Measurements from ENCODE around the gene SELENOF.
A peak's percentile ranks its signal among the peaks of the same experiment; 100 is the strongest.
"Not testable (repeated sequence)": the region's sequence is repeated elsewhere in the genome, so short reads cannot be mapped to it uniquely, and the experiment has no call there.

SELENOF gene

DNA sequence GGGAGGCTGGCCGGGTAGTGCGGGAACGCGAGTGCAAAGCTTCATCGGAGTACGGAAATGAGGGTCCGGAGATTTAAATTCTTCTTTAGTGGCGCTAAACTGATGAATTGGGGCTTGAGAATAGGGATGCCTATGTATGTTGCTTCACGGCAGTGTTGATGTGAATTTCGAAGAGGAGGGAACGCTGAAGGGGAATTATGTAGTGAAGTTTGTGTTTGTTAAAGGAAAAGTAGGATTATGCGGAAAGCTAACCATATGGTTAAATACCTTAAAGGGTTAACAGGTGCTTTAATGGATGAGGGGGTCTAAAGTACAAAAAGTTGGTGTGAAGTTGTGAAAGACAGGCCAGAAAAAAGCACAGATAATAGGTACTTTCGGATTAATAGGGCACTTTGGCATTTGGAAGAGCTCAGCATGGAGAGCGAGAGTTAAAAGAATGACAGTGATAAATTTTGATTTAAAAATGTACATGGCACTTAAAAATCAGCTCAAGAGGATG, 1.9 kb upstream of the SELENOF start:
- peak; percentile 73 for DNase-seq

DNA sequence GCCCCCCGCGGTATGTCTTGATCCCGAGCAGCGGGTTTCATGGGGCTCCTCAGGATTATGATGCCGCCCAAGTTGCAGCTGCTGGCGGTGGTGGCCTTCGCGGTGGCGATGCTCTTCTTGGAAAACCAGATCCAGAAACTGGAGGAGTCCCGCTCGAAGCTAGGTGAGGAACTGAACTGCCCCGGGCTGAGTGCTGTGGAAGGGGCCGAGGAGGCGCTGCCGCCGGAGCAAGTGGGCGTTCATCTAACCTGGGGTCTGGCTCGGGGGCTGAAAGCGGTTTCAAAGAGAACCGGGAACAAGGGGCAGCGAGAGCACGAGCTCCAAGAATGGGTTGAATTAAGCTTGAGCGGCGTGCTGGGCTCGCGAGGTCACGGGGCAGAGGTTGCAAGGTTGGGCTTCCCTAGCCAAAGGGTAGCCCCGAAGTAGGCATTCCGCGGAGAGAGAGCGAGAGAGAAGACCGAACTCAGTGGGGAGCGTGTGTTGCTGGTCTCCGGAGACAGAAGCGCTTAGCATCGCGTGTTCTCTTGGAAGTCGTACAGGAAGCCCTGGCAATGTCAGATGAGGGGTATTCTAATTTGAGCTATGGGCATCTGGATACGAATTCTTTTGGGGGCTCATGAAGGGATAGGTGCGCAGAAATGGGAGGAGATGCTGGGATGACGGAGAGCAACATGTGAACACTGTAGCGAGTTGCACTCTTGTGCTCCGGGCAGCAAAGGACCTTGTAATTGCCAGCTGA, 1.2 kb upstream of the SELENOF start:
- peak; percentile 86 for DNase-seq

DNA sequence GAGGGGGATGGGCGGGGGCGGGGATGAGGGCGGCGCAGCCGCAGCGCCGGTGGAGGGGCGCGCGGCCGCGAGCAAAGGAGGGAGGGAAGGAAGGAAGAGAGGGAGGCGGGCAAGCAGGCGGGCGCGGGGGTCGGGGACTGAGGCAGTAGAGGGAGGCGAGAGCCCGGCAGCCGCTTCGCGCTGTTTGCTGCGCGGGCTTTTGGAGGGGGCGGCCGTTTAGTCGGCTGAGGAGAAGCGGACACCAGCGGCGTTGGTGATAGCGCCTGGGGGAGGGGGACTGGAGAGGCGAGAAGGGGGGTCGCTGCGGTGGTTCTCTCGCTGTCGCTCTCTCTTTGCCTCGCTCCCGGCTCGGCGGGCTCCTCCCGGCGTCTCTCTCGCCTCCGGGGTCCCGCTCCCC, 673 bp upstream of the SELENOF start, which contains the start of gene HS2ST1:
HS2ST1 (plus strand) TSS at position 35 of the 397 bp plus-strand sequence.
- DNase-seq, result no peak

DNA sequence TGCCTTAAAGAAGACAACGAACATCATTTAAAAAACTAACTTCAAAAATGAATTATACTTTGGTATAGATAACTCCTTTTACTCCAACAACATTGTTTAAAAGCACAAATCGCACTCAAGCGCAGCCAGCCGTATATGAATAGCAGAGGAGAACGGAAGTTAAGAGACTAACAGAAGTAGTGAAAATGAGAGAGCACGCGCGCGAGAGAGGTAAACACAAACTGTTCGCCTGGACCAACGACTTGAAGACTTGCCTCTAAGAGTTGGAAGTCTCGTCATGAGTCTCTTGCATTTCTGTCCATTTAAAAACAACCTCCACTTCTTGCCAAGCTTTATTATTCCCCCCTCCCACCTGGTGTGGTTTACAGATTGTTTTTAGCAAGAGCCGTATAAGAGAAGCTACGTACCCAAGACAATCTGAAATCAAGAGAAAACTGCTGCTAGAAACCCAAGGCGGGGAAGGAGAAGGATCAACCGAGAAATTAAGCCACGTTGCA, 479 bp downstream of the SELENOF start:
- DNase-seq, result peak; percentile 79

DNA sequence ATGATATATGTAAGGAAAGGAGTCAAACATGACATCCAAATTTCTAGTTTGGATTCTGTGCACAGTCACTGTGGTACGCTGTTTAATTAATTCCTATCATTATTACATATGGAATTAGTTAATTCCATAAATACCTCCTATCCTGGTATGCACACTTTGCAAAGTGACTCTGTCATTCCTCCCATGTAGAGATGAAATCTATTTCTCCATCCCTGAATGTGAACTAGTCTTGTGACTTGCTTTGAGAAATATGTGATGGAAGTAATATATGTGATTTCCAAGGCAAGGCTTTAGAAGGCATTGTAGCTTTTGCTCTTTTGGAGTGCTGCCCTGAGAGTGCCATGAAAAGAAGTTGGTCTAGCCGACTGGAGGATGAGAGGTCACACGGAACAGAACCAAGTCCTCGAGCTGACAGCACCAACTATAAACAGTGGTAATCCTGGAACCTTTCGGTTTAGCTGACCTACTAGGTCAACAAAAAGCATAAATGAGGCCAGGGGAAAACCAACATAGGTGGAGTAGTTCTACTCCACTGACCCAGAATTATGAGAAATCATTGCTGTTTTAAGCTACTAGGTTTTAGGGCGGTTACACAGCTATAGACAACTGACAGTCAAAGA, 1.5 kb downstream of the SELENOF start:
- no peak for DNase-seq

DNA sequence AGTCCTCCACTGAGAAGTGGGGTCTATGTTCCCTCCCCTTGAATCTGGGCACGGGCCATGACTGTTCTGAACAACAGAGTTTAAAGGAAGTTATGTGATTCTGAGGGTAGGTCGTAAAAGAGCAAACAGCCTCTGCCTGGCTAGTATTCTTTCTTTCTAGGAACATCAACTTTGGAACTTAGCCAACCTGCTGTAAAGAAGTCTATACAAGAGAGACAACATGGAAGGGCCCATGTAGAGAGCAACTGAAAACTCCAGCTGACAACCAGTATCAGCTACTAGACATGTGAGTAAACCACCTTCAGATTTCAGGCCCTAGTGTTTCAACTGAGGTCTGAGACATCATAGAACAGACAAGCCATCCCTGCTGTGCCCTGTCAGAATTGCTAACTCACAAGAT, 7.5 kb downstream of the SELENOF start:
- DNase-seq, result peak; percentile 22

DNA sequence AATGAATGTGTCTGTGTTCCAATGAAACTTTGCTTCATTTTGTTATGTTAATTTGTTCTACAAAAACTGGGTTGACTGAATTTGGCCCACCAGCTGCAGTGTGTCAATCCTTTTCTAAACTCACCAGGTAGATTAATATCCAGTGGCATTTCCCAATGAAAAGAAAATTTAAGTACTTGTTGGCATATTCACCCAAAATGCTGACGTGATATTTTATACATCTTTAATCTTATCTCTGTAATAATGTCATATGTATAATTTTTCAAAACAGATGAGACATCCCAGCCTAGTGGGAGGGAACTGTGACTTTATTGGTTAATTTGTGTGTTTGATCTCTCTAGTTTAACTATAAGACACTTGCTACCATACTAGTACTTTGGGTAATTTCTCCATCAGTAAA, 8.1 kb downstream of the SELENOF start:
- no peak for DNase-seq

DNA sequence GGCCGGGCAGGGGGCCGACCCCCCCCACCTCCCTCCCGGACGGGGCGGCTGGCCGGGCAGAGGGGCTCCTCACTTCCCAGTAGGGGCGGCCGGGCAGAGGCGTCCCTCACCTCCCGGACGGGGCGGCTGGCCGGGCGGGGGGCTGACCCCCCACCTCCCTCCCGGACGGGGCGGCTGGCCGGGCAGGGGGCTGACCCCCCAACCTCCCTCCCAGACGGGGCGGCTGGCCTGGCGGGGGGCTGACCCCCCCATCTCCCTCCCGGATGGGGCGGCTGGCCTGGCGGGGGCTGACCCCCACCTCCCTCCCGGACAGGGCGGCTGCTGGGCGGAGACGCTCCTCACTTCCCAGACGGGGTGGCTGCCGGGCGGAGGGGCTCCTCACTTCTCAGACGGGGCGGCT, 14.5 kb downstream of the SELENOF start:
- DNase-seq, result not testable (repeated sequence)

DNA sequence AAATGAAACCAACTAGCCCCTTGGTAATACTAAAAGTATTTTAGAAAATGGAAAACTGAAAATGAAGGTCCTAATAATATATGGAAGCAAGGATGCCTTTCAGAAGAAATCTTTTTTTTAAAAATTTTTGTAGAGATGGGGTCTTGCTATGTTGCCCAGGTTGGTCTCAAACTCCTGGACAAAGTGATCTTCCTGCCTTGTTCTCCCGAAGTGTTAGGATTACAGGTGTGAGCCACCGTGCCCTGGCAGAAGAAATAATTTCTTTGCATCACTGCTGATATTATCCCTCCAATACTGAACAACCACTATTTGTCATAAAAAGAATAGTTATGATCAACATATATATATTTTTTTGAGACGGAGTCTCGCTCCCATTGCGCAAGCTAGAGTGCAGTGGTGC, 25.6 kb downstream of the SELENOF start:
- no peak for DNase-seq

DNA sequence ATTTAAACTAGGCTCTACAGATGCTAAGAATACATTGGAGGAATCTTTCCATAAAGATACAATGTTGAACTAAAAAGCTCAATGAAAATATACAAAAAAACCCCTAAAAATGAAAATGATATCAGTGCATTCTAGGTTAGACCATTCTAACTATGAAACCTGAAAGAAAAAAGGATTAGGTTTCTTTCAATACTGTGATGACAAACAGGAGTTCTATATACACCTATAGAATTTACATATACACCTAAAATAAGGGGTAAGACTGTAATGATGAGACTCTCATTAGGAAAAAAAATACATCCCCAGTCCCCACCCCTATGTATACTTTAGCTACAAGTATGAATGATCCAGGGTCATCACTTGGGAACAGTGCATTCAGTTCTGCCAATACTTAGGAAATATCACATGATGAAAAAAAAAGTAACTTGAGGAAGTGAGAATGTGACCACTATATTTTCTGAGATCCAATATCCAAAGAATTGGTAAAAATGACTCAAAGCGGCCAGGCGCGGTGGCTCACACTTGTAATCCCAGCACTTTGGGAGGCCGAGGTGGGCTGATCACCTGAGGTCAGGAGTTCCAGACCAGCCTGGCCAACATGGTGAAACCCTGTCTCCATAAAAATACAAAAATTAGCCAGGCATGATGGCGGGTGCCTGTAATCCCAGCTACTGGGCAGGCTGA, 26.3 kb downstream of the SELENOF start:
- DNase-seq, result no peak

DNA sequence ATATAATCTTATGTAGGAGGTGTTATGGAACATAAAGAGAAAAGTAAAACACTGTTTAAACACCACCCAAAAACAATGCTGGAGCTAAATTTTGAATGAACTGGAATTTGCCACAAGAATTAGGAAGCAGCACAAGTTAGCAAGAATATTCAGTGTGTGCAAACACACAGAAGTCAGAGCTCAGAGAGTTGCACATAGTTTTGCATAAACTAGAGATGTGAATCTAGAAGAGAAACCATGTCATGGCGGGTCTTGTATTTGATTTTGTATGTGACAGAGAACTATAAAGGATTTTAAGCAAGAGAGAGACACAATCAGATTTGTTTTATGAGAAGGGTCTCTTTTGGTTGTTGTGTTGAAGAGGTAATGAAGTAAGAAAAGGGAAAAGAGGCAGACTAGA, 38.2 kb downstream of the SELENOF start:
- DNase-seq, result no peak

DNA sequence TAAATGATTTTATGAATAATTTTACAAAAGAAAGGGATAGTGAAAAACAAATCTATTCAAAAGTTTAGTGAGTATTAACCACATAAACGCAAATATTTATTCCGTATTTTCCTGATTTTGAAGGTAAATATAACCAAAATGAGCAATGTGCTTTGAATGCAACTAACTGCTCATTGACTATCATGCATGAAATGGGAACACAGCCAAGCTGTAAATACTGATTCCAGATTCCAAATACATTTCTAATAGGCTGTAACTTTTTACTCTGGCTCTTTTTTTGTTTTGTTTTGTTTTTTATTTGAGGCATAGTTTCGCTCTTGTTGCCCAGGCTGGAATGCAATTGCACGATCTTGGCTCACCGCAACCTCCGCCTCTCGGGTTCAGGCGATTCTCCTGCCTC, 41.8 kb downstream of the SELENOF start:
- DNase-seq, result no peak

DNA sequence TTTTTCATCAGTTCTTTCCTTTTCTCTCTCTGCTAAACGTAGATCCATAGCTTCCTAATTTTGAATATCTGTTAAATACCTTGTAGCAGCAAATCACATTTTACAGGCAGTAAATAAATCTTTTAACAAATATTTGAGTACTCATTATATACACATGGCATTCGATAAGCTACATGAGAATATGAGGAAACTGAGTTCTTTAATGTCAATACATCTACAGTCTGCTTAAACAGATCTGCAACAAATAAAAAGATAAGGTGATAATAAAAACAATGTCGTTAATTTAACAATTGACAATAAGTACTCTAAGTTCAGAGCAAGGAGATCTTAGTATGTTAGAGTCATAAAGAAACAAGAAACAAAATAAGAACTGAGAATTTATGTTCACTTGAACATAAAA, 42.9 kb downstream of the SELENOF start:
- no peak for DNase-seq

DNA sequence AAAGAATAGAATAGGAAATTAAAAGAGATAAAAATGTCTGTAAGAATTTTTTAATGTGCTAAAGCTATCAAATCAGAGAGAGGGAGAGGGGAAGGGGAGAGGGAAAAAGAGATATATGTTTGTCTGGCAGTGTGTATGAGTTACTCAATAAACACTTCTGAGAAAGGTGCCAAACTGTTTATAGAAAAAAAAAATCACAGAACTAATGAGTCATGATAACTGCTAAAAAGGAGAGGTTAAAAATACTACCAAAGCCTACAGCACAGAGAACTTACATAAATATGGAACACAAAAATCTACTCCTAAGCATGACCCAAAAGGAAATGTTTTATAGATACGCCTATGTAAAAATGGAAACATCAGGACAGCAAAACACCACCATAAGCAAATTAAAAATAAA, 45.4 kb downstream of the SELENOF start:
- no peak for DNase-seq

DNA sequence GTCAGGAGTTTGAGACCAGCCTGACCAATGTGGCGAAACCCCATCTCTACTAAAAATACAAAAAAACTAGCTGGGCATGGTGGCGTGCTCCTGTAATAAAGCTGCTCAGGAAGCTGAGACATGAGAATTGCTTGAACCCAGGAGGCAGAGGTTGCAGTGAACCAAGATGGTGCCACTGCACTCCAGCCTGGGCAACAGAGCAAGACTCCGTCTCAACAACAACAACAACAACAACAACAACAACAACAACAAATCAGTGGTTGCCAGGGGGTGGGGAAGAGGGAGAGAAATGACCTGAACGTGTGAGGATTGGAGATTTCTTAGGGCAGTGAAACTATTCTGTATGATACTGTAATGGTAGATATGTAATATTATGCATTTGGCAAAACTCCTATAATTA, 46.6 kb downstream of the SELENOF start:
- DNase-seq, result not testable (repeated sequence)

DNA sequence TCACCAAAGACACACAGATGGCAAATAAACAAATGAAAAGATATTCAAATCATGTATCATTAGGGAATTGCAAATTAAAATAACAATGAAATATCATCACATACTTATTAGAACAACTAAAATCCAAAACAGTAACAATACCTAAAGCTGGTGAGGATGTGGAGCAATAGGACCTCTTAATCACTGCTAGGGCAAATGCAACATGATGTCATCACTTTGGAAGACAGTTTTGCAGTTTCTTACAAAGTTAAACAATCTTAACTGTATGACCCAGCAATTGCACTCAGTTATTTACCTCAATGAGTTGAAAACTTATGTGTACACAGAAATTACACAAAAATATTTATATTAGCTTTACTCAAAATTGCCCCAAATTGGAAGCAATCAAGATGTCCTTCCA, 47.3 kb downstream of the SELENOF start:
- no peak for DNase-seq

DNA sequence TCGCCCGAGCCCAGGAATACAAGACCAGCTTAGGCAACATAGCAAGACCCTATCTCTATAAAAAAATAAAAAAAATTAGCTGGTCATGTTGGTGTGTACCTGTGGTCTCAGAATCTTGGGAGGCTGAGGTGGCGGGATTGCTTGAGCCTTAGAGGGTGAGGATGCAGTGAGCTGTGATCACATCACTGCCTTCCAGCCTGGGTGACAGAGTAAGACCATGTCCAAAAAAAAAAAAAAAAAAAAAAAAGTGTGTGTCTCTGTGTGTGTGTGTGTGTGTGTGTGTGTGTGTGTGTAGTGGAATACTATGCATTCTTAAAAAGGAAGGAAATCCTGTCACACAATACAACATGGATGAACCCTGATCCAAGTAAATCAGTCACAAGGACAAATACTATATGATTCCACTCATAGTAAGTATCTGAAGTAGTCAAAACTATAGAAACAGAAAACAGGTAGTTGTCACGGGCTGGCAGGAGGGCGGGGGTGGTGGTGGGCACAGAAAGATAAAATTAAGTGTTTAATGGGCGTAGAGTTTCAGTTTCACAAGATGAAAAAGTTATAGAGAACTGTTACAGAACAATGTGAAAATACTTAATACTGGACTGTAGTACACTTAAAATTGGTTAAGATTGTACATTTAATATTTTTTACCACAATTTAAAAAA, 47.8 kb downstream of the SELENOF start:
- no peak for DNase-seq

DNA sequence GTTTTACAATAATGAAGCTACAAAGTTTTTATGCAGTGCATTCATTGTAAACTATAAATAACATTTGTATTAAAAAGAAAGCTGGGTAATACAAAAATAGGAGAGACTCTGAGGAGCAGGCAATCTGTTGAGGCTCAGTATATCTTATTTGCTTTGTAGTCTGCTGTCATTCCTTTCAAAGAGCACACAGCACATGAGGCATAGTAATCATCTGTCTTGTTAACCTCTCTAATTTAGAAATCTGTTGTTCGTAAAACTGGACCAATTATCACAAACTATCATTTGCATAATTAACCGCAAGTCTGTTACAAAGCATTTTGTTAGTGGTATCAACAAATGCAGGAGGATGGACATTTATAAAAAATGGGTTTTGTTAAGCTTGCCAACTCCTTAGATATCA, 51.0 kb downstream of the SELENOF start:
- no peak for DNase-seq

DNA sequence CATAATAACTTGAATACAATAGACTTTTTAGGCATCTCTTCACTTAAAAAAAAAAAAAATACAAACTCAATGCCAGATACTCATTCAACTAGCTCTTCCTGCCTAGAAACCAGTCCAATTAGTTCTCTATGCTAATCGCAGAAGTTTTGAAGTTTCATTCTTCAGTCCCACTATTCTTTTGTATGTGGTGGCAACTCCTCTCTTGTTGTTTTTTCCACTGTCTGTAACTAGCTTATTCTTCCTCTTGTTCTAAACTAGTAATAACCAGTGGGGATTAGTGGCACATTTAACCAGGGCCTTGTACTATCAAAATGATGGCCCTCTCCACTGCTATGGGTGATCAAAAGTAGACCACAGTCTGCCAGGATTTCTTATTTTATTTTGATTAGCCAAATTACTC, 52.5 kb downstream of the SELENOF start:
- DNase-seq, result no peak

DNA sequence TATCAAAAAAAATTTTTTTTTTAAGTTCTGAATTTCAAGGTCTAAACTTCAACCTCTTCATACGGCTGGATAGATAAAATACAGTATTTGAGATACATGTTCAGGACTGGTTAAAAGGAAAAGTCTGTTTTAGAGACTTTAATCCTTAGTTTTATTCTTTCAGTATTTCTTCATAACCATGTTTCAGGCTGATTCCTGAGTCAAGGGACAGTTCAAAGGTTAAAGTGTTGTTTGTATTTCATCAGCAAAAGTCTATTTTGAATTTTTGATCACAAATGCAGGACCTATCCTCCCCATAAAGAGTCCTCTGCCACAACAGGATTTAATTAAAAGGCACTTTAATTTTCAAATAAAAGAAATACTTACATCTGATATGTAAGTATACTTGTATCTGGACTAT, 53.5 kb downstream of the SELENOF start:
- DNase-seq, result no peak

DNA sequence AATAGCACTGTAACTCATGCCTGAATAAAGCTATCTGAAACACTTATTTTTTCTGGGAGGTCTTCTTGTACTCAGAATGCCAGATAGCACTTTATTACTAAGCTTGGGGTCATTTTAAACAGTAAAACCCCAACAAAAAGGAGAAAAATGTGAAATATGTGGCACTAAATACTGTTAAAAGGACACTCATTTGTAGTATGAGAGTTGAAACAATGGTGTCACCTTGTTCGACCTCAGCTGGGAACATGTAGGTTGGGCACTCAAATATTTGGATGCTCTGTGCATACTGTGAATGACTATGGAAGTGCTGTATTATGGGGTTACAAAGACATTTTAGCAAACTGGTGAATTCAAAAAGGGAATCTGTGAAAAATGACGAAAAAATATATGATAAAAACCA, 53.9 kb downstream of the SELENOF start:
- DNase-seq, result no peak

DNA sequence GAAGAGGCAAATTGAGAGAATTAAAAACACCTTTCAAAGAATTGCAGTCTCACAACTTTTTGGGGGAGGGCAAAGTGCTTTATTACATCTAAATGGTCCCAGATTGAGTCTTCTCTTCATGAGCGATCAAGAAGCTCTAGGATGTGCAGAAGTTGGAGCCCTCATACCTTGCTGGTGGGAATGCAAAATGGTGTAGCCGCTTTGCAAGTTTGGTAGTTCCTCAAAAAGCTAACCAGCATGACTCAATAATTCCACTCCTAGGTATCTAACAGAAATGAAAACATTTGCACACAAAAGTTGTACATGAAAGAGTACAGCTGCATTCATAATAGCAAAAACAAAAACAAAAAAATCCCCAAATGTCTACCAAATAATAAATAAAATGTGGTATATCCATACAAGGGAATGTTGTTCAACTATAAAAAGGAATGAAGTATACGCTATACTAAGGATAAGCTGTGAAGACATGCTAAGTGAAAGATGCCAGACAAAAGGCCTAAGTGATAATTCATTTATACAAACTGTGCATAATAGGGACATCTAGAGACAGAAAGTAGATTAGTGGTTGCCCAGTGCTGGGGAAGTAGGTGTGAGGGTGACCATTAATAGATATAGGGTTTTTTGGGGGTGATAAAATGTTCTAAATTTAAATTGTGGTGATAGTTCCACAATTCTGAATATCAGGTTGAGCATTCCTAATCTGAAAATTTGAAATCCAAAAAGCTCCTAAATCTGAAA, 55.2 kb downstream of the SELENOF start:
- no peak for DNase-seq

DNA sequence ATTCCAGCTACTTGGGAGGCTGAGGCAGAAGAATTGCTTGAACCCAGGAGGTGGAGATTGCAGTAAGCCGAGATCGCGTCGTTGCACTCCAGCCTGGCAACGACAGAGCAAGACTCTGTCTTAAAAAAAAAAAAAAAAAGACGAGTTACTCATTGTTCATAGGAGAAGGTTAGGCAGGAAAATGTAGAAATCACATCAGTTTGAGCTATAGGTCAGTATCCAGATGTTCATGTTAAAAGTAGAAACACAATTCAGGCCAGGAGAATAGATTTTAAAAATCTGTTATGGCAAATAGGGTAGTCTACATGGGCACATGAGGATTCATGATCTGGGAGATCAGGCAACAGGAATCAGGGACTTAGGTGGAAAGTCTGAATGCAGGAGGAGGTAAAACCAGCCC, 57.7 kb downstream of the SELENOF start:
- no peak for DNase-seq

All from NCI-H510A treated with DMSO at 0.1 percent for 48 hours (cell line).